ENCODE data around the gene RASD1. TPM values are rescaled to one million over a fixed set of nuclear protein-coding genes. Genes with fewer than 3 reads are reported as not detected.

Gene RASD1
- total RNA-seq, 4 donors from 2014 or later: 23.5 to 83.8 (median 61.3) TPM

DNA sequence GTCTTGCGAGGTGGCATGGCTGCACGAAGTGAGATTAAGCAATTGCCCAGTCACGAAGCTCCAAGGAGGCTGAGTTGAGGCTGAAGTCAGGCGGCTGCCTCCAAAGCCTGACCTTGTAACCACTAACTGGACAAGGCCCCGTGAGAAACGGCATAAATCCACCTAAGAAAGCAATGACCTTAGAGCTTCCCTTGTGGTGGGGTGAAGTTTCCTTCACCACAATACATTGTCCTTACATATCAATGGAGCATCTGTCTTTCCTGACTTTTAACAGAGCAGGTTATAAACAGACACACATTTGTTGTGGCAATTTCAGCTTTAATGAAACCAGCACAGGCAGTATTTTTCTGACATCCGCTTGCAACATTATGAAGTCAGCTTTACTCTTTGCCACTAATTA lies 21.9 kb downstream of the RASD1 start:
- no peak overlapping the region for H3K27ac ChIP-seq
- TF ChIP-seq EP300 (IDR thresholded peaks at IDR 0.05; ENCODE audit: low read depth) (no peak), POLR2AphosphoS5 (IDR thresholded peaks at IDR 0.05) (no peak), POLR2A (IDR thresholded peaks at IDR 0.05) (no peak), CTCF (IDR thresholded peaks at IDR 0.05) (no peak)
- H3K4me1 ChIP-seq: peaks cover 16 to 20% (median 18%) of the 10 kb centered on the region in 4 donors
- no peaks in the 10 kb centered on the region for H3K9me3 ChIP-seq
- H3K36me3 ChIP-seq: no peaks in the 10 kb centered on the region
- H3K4me3 ChIP-seq: no peak overlapping the region
- WGBS, 2 donors (ENCODE audit: low coverage in 1 of 2): 75 to 89% methylated on average over 1 to 7 of the region's 7 CpGs
- H3K27me3 ChIP-seq: no peaks in the 10 kb centered on the region
- no peak for DNase-seq
- in situ Hi-C loops (cut with MboI; ENCODE audit: low pct_ligation_motif_present in 1 of 4, low pct_unique_long_range_greater_than_20kb in 1 of 4, low sequenced_read_pairs in 3 of 4) (no loop called here), intact Hi-C loops (cut with DNase I; ENCODE audit: low total_unique reads) (no loop called here)

DNA sequence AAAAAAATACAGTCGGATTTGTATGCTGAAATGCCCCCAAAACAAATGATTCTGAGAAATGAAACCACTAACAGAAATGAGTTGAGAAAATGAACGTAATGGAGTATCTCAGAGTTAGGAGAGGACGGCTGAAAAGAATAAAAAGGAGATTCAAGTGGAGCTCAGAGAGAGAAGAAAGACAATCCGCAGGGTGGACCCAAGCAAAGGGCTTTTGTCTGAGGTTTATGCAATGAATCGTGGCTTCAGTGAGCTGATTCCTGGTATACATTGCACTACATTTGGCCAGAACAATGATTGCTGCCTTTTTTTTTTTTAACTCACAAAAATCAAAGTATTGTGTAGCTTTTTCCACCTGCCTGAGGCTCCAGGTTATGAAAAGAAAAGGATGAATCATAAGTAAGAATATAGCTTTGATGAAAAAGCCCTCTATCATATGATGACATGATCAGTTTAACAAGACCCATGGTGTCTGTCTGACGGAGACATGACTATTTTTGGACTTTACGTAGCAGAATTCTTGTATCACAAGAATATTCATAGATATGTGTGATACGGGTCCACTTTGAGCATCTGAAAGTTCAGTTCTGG lies 23.8 kb downstream of the RASD1 start:
- TF ChIP-seq EP300 (IDR thresholded peaks at IDR 0.05; ENCODE audit: low read depth) (no peak), POLR2A (IDR thresholded peaks at IDR 0.05) (no peak), POLR2AphosphoS5 (IDR thresholded peaks at IDR 0.05) (no peak), CTCF (IDR thresholded peaks at IDR 0.05) (no peak)
- no peaks in the 10 kb centered on the region for H3K36me3 ChIP-seq
- no peak overlapping the region for H3K4me3 ChIP-seq
- WGBS, 2 donors (ENCODE audit: low coverage in 1 of 2): 58 to 72% methylated on average over 7 to 8 of the region's 8 CpGs
- peaks cover under 1 to 15% (median 10%) of the 10 kb centered on the region in 4 donors for H3K4me1 ChIP-seq
- no peak overlapping the region for H3K27ac ChIP-seq
- intact Hi-C loops (cut with DNase I; ENCODE audit: low total_unique reads) (no loop called here), in situ Hi-C loops (cut with MboI; ENCODE audit: low pct_ligation_motif_present in 1 of 4, low pct_unique_long_range_greater_than_20kb in 1 of 4, low sequenced_read_pairs in 3 of 4) (no loop called here)
- no peaks in the 10 kb centered on the region for H3K27me3 ChIP-seq
- no peak for DNase-seq
- no peaks in the 10 kb centered on the region for H3K9me3 ChIP-seq

DNA sequence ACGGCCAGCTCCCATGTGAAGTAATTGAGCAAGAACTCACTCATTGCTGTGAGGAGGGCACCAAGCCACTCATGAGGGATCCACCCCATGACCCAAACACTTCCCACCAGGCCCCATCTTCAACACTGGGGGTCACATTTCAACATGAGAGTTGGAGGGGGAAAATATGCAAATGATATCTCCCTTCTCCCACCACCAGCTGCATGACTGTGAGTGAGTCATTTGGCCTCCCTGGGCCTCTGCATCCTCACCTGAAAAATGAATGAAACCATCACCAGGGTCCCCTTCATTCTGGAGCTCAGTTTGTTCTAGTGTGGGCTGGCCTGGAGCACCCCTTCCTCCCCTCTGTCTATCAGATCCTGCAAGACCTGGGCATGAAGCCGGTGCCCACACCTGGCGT lies 26.2 kb downstream of the RASD1 start:
- no peaks in the 10 kb centered on the region for H3K9me3 ChIP-seq
- in situ Hi-C loops (cut with MboI; ENCODE audit: low pct_ligation_motif_present in 1 of 4, low pct_unique_long_range_greater_than_20kb in 1 of 4, low sequenced_read_pairs in 3 of 4): no loop called here
- H3K36me3 ChIP-seq: no peaks in the 10 kb centered on the region
- no peak overlapping the region for H3K4me3 ChIP-seq
- intact Hi-C loops (cut with DNase I; ENCODE audit: low total_unique reads): no loop called here
- no peaks in the 10 kb centered on the region for H3K27me3 ChIP-seq
- H3K27ac ChIP-seq: no peak overlapping the region
- no peak for DNase-seq
- TF ChIP-seq POLR2AphosphoS5 (IDR thresholded peaks at IDR 0.05): no peak
- TF ChIP-seq POLR2A (IDR thresholded peaks at IDR 0.05): no peak
- no peak for TF ChIP-seq EP300 (IDR thresholded peaks at IDR 0.05; ENCODE audit: low read depth)
- TF ChIP-seq CTCF (IDR thresholded peaks at IDR 0.05): no peak
- peaks cover 0 to 18% (median 8%) of the 10 kb centered on the region in 4 donors for H3K4me1 ChIP-seq
- 89% methylated on average over 3 of the region's 3 CpGs; no CpG with 5 or more reads in 1 of the 2 donors for WGBS, 2 donors (ENCODE audit: low coverage in 1 of 2)

- in situ Hi-C loops (cut with MboI; ENCODE audit: low pct_ligation_motif_present in 1 of 4, low pct_unique_long_range_greater_than_20kb in 1 of 4, low sequenced_read_pairs in 3 of 4) (no loop called here), intact Hi-C loops (cut with DNase I; ENCODE audit: low total_unique reads) (no loop called here)
- no peak overlapping the region for H3K27ac ChIP-seq
These were observed 26.8 kb downstream of the RASD1 start for GRCh38 chr17:17469358-17469757.

More at GRCh38 chr17:17469358-17469757, 26.8 kb downstream of the RASD1 start:
- Histone ChIP-seq H3K9me3 (no peaks in the 10 kb centered on the region), H3K4me1 (peaks cover 0 to 18% (median 8%) of the 10 kb centered on the region in 4 donors), H3K27me3 (no peaks in the 10 kb centered on the region), H3K36me3 (no peaks in the 10 kb centered on the region), H3K4me3 (no peak overlapping the region)
- TF ChIP-seq POLR2AphosphoS5 (IDR thresholded peaks at IDR 0.05) (no peak), EP300 (IDR thresholded peaks at IDR 0.05; ENCODE audit: low read depth) (no peak), POLR2A (IDR thresholded peaks at IDR 0.05) (no peak), CTCF (IDR thresholded peaks at IDR 0.05) (no peak)
- no peak for DNase-seq
- WGBS, 2 donors (ENCODE audit: low coverage in 1 of 2): 100% methylated on average over 4 of the region's 4 CpGs; no CpG with 5 or more reads in 1 of the 2 donors

Measured in transverse colon (tissue), 4 donors.